ENCODE measurements around the gene ARL5B. TPM values are rescaled to one million over a fixed set of nuclear protein-coding genes. Genes with fewer than 3 reads are reported as not detected.

ARL5B gene
- total and polyA plus RNA-seq, 9 of the 15 experiments (the other 6 are each of a cell fraction or from before 2014, with no cell fraction given), result 4.1 to 22.2 (median 15.1) TPM

DNA sequence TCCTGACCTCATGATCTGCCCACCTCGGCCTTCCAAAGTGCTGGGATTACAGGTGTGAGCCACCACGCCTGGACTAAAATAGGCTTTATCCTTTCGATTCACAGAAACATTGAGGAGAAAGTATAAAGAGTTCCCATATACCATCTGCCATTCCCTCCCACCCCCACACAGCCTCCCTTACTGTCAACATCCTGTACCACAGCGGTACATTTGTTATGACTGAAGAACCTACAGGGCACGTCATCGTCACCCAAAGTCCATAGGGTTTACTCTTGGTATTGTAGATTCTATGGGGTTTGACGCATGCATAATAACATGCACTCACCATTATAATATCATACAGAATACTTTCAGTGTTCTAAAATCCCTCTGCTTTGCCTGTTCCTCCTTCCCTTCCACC, 28.0 kb downstream of the ARL5B start (continued):
- TF ChIP-seq SMARCB1 (IDR thresholded peaks at IDR 0.05; ENCODE audit: insufficient read length, low read depth) (no peak), NR2C2 (CRISPR knock-in tag; IDR thresholded peaks at IDR 0.05) (no peak), NR2C2 (tag; IDR thresholded peaks at IDR 0.05) (no peak), PCBP1 (IDR thresholded peaks at IDR 0.05; ENCODE audit: low read depth, low read length, poor library complexity, severe bottlenecking) (no peak)

DNA sequence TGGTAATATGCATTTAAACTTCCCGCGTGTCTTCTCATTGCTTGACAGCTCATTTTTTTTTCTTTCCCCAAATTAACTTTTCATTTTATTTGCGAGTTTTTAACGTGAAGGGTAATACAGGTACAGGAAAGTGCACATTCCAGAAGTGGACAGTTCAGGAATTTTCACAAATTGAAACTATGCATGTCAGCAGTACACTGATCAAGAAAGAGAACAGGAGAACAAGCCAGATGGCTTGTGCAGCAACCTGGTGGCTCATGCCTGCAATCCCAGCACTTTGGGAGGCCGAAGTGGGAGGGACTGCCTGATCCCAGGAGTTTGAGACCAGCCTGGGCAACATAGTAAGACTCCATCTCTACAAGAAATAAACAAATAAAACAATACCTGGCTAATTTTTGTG, 28.5 kb downstream of the ARL5B start:
- H3K4me3 ChIP-seq, result no peak overlapping the region
- CTCF ChIA-PET (ENCODE audit: low intra/inter-chr PET ratio), result no interaction called here
- H3K9me3 ChIP-seq (replicated peaks; ENCODE audit: control insufficient read depth, insufficient read depth, low read depth, low read length), result no peaks in the 10 kb centered on the region
- H3K79me2 ChIP-seq (ENCODE audit: control insufficient read depth, insufficient read depth, low read length), result no peaks in the 10 kb centered on the region
- BruUV-seq (replicated peaks), result no TSS peak
- intact Hi-C loops (cut with micrococcal nuclease), result no loop called here
- ATAC-seq, result no peak
- DNase-seq (ENCODE audit: extremely low read depth in 1 of 4, low spot score in 3 of 4), result no peak
- no peak overlapping the region for H3K4me2 ChIP-seq (ENCODE audit: insufficient read depth, low read length)
- 0% methylated on average over 4 of the region's 5 CpGs for WGBS (ENCODE audit: insufficient coverage, low coverage, missing lambda C conversion rate)
- H3K27ac ChIP-seq (ENCODE audit: extremely low read depth, low read depth, low read length), result no peak overlapping the region
- peaks cover 0 to 5% of the 10 kb centered on the region in 2 experiments; a peak in 2 of 5 replicates for H3K27me3 ChIP-seq (ENCODE audit: control insufficient read depth in 2 of 2, insufficient read depth in 2 of 2, low read length in 2 of 2)
- H2AFZ ChIP-seq (ENCODE audit: low read depth, low read length), result no peak overlapping the region
- no peaks in the 10 kb centered on the region; a peak in 1 of 5 replicates for H3K4me1 ChIP-seq (replicated peaks in 1 of 2; ENCODE audit: control insufficient read depth in 2 of 2, insufficient read depth in 2 of 2, low read length in 2 of 2)
- TF ChIP-seq TRIM24 (IDR thresholded peaks at IDR 0.05) (no peak), POLR2H (tag; IDR thresholded peaks at IDR 0.05; ENCODE audit: low read depth) (no peak), TBP (optimal IDR thresholded peaks at IDR 0.05; ENCODE audit: low read depth, low read length) (no peak), ZNF79 (CRISPR knock-in tag; IDR thresholded peaks at IDR 0.05; ENCODE audit: low read depth) (no peak), ZNF282 (CRISPR knock-in tag; IDR thresholded peaks at IDR 0.05) (no peak), ZNF324 (CRISPR knock-in tag; IDR thresholded peaks at IDR 0.05) (no peak), EZH2 (IDR thresholded peaks at IDR 0.05; ENCODE audit: borderline replicate concordance, low read depth, low read length) (no peak), TFE3 (CRISPR knock-in tag; IDR thresholded peaks at IDR 0.05) (no peak), ZNF444 (CRISPR knock-in tag; IDR thresholded peaks at IDR 0.05) (no peak), KHSRP (IDR thresholded peaks at IDR 0.05) (no peak), ZNF24 (IDR thresholded peaks at IDR 0.05) (no peak), ZBTB33 (CRISPR knock-in tag; IDR thresholded peaks at IDR 0.05) (no peak), ZNF253 (CRISPR knock-in tag; conservative IDR thresholded peaks at IDR 0.05) (no peak), KAT2B (IDR thresholded peaks at IDR 0.05; ENCODE audit: low read depth, low read length) (no peak), ZBTB12 (CRISPR knock-in tag; IDR thresholded peaks at IDR 0.05) (no peak)
- POLR2A ChIA-PET, result no interaction called here
- in situ Hi-C loops (cut with MboI), result no loop called here
- no peaks in the 10 kb centered on the region for H3K9me1 ChIP-seq (ENCODE audit: control insufficient read depth, insufficient read depth, low read length)
- H4K20me1 ChIP-seq (replicated peaks; ENCODE audit: control insufficient read depth, insufficient read depth, low read length), result no peaks in the 10 kb centered on the region
- no peaks in the 10 kb centered on the region for H3K36me3 ChIP-seq (ENCODE audit: control insufficient read depth, insufficient read depth, low read length)
- no peak overlapping the region for H3K9ac ChIP-seq (ENCODE audit: insufficient read depth in 1 of 2, low read depth in 2 of 2, low read length in 2 of 2)
- FAIRE-seq, result no peak
